ENCODE data around the gene EPB41L3. TPM values are rescaled to one million over a fixed set of nuclear protein-coding genes. Genes with fewer than 3 reads are reported as not detected.

EPB41L3 gene
- total RNA-seq, 1 experiment from 2014 or later = 16.1 TPM

DNA sequence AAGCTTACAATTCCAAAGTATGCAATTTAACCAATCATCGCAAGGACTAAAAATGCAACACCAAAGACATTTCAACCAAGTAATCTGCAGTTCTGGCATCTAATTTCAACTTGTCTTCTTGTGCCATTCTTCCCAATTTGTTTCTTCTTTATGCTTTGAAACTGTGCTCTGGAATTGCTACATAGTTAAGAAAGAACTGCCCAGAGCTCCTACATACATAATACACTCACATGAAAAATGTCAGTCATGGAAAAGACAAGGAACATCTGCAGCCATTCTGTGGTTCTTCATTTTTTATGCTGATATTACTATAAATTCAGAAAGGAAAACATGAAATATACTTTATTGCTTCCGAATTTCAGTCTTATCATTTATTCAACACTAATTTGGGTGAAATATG is 4.4 kb downstream of the EPB41L3 start:
- H3T11ph ChIP-seq (ENCODE audit: low read length) = no peak overlapping the region
- H3K4ac ChIP-seq (ENCODE audit: low read depth, low read length) = no peak overlapping the region
- no peak overlapping the region for H3K4me2 ChIP-seq (ENCODE audit: insufficient read depth, insufficient read length, low read length)
- H2BK5ac ChIP-seq (ENCODE audit: insufficient read length, low read length) = no peak overlapping the region
- no peak overlapping the region for H2BK20ac ChIP-seq (ENCODE audit: low read depth, low read length, poor library complexity, severe bottlenecking)
- Mint-ChIP-seq H3K9me3 (peaks cover 0 to 3% of the 10 kb centered on the region in 2 experiments; a peak in 1 of 5 replicates), H3K27ac (no peak overlapping the region), H3K4me3 (no peak overlapping the region), H3K4me1 (peaks cover 30 to 33% of the 10 kb centered on the region in 2 experiments), H3K36me3 (ENCODE audit: insufficient read depth in 1 of 3, low read depth in 3 of 3) (no peaks in the 10 kb centered on the region), H3K27me3 (ENCODE audit: low read depth) (peaks cover 13% of the 10 kb centered on the region)
- H3K79me2 ChIP-seq (ENCODE audit: insufficient read depth, low read length) = no peaks in the 10 kb centered on the region
- no peak overlapping the region for H3K14ac ChIP-seq (ENCODE audit: insufficient read depth, low read length)
- no peak overlapping the region for H4K8ac ChIP-seq (replicated peaks; ENCODE audit: insufficient read length, low read depth, low read length)
- no peak overlapping the region for H4K5ac ChIP-seq (ENCODE audit: insufficient read length, low read depth, low read length)
- no peaks in the 10 kb centered on the region for H3K79me1 ChIP-seq (ENCODE audit: insufficient read depth, low read depth, low read length, poor library complexity, severe bottlenecking)
- no peak overlapping the region for H3K27ac ChIP-seq (ENCODE audit: insufficient read length, low read depth, low read length)
- H3K18ac ChIP-seq (ENCODE audit: insufficient read length, low read depth, low read length) = no peak overlapping the region
- H2BK12ac ChIP-seq (ENCODE audit: insufficient read length, low read depth, low read length) = no peak overlapping the region
- no CpG with 5 or more reads among the region's 2 CpGs for WGBS (ENCODE audit: extremely low coverage, insufficient read length, low lambda C conversion rate)
- H3K27me3 ChIP-seq (ENCODE audit: insufficient read depth, low read length) = no peaks in the 10 kb centered on the region
- H2AFZ ChIP-seq (ENCODE audit: low read length) = no peak overlapping the region
- H3K4me1 ChIP-seq (ENCODE audit: insufficient read depth, low read length) = peaks cover 2% of the 10 kb centered on the region; the same call in 1 of the 2 replicates
- H2BK15ac ChIP-seq (ENCODE audit: low read depth, low read length) = no peak overlapping the region
- no peaks in the 10 kb centered on the region for H4K20me1 ChIP-seq (ENCODE audit: control insufficient read depth, insufficient read depth, insufficient read length)
- no peak for DNase-seq
- no peak overlapping the region for H3K23ac ChIP-seq (ENCODE audit: insufficient read length, low read depth, low read length)
- H2AK5ac ChIP-seq (ENCODE audit: insufficient read length, low read length) = no peak overlapping the region
- H2BK120ac ChIP-seq (ENCODE audit: low read depth, low read length, poor library complexity, severe bottlenecking) = no peak overlapping the region
- TF ChIP-seq, protein P1, sequence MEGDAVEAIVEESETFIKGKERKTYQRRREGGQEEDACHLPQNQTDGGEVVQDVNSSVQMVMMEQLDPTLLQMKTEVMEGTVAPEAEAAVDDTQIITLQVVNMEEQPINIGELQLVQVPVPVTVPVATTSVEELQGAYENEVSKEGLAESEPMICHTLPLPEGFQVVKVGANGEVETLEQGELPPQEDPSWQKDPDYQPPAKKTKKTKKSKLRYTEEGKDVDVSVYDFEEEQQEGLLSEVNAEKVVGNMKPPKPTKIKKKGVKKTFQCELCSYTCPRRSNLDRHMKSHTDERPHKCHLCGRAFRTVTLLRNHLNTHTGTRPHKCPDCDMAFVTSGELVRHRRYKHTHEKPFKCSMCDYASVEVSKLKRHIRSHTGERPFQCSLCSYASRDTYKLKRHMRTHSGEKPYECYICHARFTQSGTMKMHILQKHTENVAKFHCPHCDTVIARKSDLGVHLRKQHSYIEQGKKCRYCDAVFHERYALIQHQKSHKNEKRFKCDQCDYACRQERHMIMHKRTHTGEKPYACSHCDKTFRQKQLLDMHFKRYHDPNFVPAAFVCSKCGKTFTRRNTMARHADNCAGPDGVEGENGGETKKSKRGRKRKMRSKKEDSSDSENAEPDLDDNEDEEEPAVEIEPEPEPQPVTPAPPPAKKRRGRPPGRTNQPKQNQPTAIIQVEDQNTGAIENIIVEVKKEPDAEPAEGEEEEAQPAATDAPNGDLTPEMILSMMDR (conservative IDR thresholded peaks at IDR 0.05) = no peak
- H3K9me3 ChIP-seq (ENCODE audit: control insufficient read depth, low read depth, low read length) = no peaks in the 10 kb centered on the region
- no peak overlapping the region for H4K91ac ChIP-seq (ENCODE audit: insufficient read length, low read depth, low read length)
- H3K23me2 ChIP-seq (ENCODE audit: insufficient read length, low read depth, low read length, poor library complexity, severe bottlenecking) = peaks cover 13% of the 10 kb centered on the region
- no peak overlapping the region for H3K9ac ChIP-seq (ENCODE audit: extremely low read depth, insufficient read length, low read length)
- H3K56ac ChIP-seq (ENCODE audit: insufficient read length, low read depth, low read length) = no peak overlapping the region

Data from H9 (cell line).